Endometrial microvascular endothelial cells (primary cell): ENCODE results near the gene CCNY. TPM values are rescaled to one million over a fixed set of nuclear protein-coding genes. Genes with fewer than 3 reads are reported as not detected.
"Not testable (repeated sequence)": the region's sequence is repeated elsewhere in the genome, so short reads cannot be mapped to it uniquely, and the experiment has no call there.

Experiments
- in situ Hi-C: cut with HindIII; loops from 2 replicates; pipeline ENCODE4 v1.10.0; 2017; ENCODE audit warnings: low sequenced_read_pairs, low pct_unique_long_range_greater_than_20kb; ENCODE audit errors: inconsistent ontology term
- total RNA-seq: library from RNA; depleted of rRNA; stranded (reverse); fragments of >200 nt; gene quantifications from one replicate; pipeline ENCODE4 v1.2.3, GENCODE V29; 2015; ENCODE audit errors: inconsistent ontology term

The CCNY gene
- total RNA-seq, 1 donor from 2014 or later = 54.7 TPM

DNA sequence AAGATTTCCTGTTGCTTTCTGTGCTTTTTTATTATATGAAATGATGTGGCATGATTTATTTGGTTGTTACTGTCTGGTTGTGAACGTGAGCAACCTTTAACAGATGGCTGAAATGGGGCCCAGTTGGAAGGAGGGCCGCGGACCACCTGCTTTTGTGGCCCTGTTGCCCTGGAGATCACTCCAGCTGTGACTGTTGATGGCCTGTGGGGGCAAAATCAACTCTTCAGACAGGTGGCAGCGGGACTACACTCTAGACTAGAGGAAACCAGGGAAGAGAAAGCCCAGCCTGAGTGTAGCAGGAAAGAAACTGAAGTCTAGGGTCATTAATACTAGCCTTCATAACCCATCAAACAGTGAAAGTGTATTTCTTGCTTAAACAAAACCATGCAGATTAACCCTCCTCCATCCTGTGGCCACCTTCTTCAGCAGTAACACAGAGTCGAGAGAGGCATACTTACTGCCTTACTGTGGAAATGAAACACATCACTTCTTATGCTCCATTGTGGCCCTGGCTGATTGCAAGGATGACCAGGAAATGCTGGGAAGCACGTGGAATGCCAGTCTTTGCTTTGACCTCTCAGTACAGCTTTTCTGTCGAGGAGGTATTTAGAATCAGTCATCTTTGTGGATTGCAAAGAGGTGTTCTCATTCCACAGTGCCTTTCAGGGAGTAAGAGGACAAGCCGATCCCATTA lies 80.5 kb downstream of the CCNY start:
- in situ Hi-C loops = no loop called here

DNA sequence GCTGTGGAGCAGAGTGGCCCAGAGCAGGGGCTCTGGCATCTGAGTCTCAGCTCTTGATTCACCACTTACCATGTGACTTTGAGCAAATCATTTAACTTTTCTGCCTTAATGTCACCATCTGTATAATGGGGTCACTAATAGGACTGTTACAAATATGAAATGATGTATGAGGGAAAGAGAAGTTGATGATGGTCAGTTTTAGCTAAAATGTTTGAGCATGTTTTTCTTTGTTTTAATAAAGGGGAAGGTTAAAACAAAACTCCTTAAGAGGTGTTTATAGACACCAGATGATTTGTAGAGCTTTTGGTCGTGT lies 81.0 kb downstream of the CCNY start:
- in situ Hi-C loops = no loop called here

DNA sequence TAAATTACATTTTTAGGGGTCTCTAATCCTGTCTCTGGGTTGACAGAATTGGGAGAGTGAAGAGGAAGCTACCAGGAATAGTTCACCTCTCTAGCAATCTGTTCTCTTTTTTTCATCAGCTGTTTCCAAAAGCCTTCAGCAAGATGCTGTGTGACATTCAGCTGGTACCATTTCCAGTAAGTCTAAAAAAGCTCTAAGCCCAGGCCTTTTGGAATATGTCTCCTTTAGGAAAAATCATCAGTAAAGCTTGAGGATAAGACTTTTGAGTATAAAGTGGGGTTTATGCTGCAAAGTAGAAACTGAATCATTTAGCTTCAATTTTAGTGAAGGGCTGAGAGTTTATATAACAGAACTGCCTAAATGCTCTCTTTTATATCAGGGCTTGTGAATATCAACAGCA lies 81.5 kb downstream of the CCNY start:
- in situ Hi-C loops = no loop called here

DNA sequence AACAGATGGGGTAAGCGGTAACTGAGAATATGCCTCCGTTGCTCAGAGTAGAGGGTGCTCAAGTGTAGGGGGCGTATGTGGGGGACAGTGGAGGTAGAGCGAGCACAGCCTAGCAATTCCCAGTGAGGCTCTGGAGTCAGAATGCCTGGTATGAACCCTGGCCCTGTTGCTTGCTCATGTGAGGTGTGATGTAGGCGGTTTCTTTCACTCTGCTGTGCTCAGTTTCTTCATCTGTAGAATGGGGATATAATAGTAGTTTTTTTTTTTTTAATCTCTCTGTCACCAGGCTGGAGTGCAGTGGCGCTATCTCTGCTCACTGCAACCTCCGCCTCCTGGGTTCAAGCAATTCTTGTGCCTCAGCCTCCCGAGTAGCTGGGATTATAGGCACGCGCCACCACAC lies 82.3 kb downstream of the CCNY start:
- in situ Hi-C loops = not testable (repeated sequence)

DNA sequence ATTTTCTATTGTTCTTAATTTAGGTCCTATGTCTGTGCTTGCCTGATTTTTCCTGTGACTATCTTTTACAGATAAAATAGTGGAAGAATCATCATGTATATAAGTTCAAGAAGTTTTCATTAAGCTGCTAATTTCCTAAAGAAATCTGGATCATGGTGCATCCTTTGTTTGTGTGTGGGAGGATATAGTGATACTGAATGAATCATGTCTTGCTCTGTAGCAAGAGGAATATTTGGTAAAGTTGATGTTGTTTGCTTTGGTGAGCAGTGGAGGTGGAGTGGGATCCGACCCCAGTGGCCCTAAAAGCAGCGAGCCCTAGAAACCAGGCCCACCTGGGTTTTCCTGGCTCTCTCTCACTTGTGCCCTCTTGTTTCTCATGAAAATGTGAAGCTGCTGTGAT lies 83.7 kb downstream of the CCNY start:
- in situ Hi-C loops = no loop called here

DNA sequence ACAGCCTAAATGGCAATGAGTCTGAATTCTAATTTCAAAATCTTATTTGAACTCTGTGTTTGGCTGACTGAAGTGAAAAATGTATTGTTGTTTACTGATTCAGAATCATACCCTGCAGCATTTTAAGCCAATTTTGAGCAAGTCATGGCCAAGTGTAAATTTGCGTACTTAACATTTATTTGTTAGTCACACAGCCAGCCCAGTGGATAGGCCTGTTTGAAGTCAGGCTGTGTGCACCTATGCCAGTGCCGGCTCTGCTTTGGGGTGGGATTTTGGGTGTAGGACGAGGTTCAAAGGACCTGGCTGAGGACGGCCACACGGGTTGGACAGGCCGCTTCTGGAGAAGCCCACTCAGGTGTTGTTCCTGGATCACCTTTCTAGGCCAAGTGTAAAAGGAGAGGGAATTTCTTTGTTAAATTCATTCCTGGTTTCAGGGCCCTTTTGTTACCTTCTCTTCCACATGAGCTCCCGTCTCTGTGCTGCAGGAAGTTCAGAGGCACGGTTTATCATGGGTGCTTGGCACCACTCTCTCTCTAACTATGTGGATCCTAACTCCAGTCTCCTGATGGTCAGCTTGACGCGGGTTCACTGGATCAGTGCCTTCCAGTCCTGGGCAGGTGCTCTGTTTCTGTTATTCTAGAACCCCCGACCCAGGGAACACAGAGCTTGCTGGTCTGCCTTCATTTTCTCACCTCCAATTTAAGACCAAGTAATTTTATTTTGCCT lies 84.7 kb downstream of the CCNY start:
- in situ Hi-C loops = no loop called here

DNA sequence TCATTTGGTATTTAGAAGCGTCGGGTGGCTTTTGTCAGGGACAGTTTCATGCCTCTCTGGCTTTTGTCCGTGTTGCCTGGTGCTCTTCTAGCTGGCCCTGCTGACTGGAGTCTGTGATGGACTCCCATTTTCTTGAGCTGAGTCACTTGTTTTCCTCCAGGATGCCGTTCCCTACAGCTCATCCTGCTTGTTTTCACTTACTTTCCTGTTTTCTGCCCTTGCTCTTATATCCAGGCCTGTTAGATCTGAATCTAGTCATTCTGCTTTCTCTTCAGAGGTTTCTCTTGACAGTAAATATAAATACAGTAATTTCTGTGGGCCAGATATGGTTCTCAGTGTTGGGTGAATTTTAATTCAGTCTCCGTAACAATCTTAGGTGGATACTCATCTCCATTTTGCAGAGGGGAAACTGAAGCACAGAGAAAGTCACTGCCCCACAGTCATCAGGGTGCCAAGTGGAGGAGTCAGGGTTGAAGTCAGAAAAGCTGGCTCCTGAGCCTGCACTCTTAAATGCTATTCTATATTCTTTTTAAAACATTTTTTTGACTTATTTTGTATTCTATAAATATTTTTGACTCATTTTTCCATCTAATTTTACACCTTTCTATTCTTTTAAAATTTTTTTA lies 85.4 kb downstream of the CCNY start:
- in situ Hi-C loops = no loop called here

DNA sequence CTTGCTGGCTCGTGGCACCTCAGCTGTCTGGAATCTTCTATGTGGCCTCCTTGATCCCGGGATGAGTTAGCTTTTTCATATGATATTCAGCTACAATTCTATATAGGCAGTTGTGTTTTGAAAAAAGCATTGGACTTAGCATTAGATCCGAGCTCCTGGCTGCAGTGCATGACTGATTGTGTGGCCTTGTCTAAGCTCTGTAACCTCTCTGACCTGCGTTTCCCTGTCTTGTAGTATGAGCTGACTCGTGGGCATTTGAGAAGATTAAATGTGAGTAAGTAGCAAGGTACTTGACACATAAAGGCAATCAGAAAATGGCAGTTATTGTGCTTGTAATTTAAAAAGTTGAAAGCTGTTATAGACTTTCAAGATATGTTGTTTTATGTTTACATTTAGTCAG lies 85.9 kb downstream of the CCNY start:
- in situ Hi-C loops = no loop called here

DNA sequence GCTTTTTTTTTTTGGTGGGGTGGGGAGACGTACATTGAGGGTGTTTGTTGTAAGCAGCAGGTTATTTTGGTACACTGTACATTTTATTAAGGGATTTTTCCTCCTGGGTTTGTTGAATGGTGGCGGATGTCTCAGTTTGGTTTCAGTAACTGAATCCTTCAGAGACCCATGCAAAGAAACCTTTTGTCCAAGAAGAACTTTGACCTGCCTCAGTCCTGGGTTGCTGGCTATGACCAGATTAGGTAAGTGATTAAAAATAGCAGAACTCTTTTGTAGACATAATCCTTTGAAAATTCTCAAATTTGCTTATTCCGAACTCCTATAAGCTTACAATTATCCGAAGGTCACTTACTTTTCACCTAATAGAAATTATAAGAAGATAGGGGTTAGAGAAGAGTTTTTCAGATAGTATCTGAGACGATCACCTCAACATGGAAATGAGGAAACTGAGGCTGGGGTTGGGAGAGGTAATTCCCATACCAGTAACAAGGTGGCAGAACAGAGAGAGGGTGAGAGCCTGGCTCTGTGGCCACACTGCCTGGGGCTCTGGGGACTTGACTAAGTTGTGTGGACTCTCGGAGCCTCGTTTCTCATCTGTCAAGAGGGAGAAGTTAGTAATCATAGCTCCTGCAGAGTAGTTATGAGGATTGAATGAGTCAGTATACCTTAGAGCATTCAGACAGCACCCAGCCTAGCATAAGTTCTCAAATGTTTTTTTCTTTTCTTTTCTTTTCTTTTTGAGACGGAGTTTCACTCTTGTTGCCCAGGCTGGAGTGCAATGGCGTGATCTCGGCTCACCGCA lies 87.4 kb downstream of the CCNY start:
- in situ Hi-C loops = no loop called here

DNA sequence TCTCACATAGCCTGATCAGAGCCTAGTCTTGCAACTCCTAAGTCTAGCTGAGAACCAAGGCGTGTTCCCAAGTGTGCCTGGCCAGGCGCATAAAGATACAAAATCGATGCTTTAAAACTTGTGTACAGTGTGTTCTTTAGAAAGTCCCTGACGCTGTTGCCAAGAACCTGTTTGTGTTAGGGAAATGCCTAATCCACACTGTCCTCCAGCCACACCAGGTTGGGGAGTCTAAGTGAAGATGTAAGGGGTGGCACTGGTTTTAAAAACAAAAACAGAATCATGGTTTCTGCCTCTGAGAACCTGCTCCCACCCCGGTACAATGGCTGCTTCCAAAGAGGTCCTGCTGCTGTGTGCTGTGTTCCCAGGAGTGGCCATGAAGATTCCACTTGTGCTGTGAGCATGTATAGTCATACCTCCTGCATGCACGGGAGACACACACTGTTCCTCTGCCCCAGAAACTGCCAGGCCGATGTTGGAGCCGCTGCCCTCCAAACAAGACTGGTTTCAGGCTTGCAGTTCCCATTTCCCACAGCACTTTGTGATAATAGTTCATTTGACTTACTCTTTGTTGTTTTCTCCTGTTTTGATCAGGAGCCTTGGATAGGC lies 88.5 kb downstream of the CCNY start:
- in situ Hi-C loops = no loop called here

DNA sequence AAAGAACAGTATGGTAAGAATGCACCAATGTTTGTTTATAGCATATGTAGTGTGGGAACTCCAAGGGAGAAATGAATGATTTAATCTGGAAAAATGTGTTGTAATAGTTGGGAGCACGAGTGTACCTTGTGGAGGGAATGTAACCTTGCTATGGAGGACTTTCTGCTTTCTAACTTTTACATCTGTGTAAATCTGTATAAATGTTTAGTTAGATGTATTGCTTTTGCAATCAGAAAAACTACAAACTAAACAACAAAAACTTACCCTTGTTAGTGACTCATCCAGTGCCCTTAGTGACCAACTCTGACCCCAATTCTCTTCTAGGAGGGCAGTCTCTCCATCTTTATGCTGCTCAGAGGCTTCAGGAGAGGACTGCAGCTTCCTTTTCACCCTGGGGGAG lies 89.3 kb downstream of the CCNY start:
- in situ Hi-C loops = no loop called here

DNA sequence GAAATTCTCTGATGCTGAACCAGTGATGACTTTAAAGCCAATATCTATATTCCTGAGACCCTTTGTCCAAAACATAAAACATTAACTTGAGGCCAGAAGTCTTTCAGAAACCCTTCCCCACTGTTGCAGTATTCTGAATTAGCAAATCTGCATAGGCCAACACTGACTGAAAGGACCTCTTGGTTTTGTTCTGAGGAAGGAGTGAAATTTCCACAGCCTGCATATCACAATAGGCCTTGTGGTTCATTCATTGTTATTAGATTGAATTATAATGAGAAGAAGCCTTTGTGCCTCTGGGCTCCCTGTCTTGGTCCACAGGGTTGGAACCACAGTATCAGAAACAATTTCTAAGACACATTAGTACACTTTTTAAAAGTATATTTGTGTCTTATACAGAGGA lies 90.3 kb downstream of the CCNY start:
- in situ Hi-C loops = no loop called here

DNA sequence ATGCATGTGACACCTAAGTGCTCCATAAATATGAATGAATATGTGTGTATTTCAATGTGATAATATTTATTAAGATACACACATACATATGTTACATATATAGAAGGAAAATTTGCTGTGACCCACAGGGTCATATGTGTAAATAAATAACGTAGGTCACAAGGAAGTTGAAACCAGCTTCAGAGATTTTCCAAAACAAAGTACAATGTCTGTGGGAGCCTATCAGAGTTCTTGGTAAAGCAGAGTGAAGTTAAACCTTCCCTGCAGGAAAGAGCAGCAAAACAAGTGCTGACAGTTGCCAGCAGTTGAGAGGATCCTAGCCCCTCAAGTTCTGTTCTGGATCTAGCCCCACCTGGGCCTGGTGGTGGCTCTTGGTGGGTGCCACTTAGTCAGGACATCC lies 91.2 kb downstream of the CCNY start:
- in situ Hi-C loops = no loop called here

DNA sequence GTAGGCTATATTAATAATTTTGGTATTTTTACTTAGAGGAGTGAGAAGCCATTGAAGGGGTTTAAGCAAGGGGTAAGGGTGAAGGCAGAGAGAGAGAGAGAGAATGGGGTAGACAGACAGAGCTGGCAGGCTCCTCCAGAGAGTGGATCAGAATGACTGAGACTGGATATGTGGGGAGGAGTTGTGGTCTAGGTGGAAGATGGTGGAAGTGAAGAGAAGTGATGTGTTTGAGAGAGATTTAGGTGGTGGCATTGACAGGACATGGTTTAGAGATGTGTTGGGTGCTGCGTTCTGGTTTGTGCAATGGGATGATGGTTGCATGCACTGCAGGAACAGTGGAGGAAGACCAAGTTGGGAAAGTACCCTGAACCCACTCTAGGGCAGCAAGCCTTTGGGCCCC lies 92.2 kb downstream of the CCNY start:
- in situ Hi-C loops = no loop called here

DNA sequence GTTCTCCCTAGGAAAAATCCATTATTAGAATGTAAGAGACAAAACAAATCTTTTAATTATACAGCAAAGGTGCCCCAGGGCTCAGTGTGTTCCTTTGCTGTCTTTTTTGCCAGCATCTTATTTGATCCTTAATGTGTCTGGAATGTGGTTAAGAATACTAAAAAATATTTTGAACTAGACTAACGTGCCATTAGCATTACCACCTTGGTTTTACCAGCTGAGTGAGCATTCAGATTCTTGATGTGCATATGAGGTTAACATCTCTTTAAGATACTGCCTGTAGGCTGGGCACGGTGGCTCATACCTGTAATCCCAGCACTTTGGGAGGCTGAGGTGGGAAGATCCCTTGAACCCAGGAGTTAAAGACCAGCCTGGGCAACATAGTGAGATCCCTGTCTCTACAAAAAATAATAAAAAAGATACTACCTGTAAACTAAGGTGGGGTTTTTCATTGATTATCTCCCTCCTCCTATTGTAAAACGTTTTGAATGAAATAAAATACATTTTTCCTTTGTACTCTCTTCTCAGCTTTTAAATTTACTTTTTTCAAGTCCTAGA lies 96.6 kb downstream of the CCNY start:
- in situ Hi-C loops = no loop called here

DNA sequence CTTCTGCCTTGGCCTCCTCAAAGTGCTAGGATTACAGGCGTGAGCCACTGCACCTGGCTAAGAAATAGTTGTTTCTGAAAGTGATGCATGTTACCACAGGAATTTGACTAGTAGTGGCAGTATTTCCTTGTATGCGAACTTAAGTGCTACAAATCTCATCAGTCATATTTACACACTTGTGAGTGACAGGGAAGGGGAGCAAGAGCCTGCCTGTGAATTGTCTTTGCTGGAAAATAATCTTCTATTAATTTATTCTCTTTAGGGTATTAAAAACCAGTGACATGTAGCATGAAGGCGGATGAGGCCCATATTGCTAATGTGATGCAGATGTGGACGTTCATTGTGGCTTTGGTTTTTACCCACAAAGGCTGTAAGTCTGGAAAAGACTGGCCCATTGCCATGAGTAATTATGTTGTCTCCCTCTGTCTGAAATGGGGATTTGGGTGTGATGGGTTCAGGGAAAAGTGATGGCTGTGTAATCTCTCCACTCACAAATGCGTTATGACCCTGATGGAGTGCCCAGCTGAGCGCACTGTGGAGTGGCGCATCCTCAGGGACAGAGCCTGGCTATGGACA lies 97.6 kb downstream of the CCNY start:
- in situ Hi-C loops = no loop called here

DNA sequence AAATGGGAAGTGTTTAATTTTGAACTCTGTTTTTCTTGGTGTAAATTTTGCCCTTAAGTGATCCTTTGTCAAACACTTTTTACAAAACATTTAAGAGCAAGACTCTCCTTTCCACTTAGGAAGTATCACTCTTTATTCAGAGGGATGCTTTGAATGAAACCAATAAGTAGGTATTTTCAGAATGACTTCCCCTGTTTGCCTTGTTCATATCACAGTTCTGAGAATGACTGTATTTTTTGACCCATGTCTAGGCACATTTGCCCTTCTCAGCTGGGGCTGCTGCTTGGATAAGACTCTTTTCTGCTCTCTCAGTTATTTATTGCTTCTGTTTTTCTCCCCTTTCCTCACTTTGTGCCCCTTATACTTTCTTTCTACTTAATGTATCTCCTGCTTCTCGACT lies 98.2 kb downstream of the CCNY start:
- in situ Hi-C loops = no loop called here

DNA sequence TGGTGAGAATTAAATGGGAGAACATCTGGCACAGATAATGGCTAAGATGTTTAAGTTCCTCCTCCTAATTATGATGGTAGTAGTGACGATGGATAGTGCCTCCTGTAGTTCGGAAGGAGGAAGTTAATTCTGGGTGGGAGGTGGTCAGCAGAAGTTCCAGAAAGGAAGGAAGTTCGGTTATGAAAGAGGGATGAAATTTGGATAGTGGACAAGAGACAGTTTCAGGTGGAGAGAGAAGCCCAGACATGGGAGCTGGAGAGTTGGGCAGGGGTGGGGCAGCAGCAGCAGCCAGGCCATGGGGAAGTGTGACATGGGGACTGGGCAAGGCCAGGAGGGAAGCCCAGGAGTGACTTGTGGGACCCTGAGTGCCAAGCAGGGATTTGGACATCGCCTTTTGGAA lies 99.5 kb downstream of the CCNY start:
- in situ Hi-C loops = no loop called here

DNA sequence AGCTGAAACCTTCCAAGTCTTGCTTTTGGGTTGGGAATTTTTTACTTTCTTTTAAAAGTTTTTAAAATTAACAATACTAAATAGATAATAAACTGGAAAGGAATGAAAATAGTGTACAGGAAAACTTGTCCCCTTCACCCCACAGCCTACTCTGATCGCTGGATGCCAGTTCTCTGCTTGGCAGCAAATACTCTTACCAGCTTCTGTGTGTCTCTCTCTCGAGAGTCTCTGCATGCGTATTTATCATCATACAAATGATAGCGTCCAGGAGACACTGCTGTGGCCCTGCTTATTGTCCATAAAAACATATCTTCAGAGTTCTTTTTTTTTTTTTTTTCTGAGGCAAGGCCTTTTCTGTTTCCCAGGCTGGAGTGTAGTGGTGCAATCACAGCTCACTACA lies 101.5 kb downstream of the CCNY start:
- in situ Hi-C loops = no loop called here
